ENCODE measurements around the gene TRIM6.
"Not testable (repeated sequence)": the region's sequence is repeated elsewhere in the genome, so short reads cannot be mapped to it uniquely, and the experiment has no call there.

Gene TRIM6

GRCh38 chr11:5631969-5632635 lies 35.7 kb downstream of the TRIM6 start:
- no peaks in the 10 kb centered on the region for H3K27me3 ChIP-seq (ENCODE audit: control insufficient read depth, insufficient read depth, low read length)

DNA sequence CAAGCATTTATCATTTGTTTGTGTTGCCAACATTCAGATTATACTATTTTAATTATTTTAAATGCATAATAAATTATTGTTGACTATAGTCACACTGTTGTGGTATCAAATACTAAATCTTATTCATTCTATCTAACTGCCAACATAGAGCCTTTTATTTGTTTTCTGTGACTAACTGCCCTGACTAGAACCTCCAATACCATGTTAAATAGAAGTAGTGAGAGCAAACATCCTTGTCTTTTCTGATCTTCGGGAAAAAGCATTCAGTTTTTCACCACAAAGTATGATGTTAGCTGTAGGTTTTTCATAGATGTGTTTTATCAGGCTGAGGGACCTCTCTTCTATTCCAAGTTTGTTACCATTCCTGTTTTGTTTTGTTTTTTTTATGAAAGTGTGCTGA lies 43.5 kb downstream of the TRIM6 start:
- Histone ChIP-seq H3K36me3 (ENCODE audit: control insufficient read depth, insufficient read depth, low read length) (no peaks in the 10 kb centered on the region), H3K79me2 (no peaks in the 10 kb centered on the region), H3K27ac (no peak overlapping the region), H3K9ac (no peak overlapping the region), H3K9me3 (ENCODE audit: control insufficient read depth, low read length) (no peaks in the 10 kb centered on the region), H3K4me2 (ENCODE audit: low read length) (no peak overlapping the region), H3K4me3 (ENCODE audit: low read depth, low read length) (no peak overlapping the region), H3K27me3 (ENCODE audit: control insufficient read depth, insufficient read depth, low read length) (no peaks in the 10 kb centered on the region), H3K4me1 (no peaks in the 10 kb centered on the region), H2AFZ (no peak overlapping the region)
- TF ChIP-seq, protein P1, sequence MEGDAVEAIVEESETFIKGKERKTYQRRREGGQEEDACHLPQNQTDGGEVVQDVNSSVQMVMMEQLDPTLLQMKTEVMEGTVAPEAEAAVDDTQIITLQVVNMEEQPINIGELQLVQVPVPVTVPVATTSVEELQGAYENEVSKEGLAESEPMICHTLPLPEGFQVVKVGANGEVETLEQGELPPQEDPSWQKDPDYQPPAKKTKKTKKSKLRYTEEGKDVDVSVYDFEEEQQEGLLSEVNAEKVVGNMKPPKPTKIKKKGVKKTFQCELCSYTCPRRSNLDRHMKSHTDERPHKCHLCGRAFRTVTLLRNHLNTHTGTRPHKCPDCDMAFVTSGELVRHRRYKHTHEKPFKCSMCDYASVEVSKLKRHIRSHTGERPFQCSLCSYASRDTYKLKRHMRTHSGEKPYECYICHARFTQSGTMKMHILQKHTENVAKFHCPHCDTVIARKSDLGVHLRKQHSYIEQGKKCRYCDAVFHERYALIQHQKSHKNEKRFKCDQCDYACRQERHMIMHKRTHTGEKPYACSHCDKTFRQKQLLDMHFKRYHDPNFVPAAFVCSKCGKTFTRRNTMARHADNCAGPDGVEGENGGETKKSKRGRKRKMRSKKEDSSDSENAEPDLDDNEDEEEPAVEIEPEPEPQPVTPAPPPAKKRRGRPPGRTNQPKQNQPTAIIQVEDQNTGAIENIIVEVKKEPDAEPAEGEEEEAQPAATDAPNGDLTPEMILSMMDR (IDR thresholded peaks at IDR 0.05) = no peak

More at GRCh38 chr11:5631969-5632635, 35.7 kb downstream of the TRIM6 start:
- H3K4me2 ChIP-seq (ENCODE audit: low read length) = no peak overlapping the region
- H2AFZ ChIP-seq = no peak overlapping the region
- no peaks in the 10 kb centered on the region for H3K36me3 ChIP-seq (ENCODE audit: control insufficient read depth, insufficient read depth, low read length)
- no peak overlapping the region for H3K9ac ChIP-seq
- H3K79me2 ChIP-seq = no peaks in the 10 kb centered on the region
- H3K4me1 ChIP-seq = no peaks in the 10 kb centered on the region
- H3K9me3 ChIP-seq (ENCODE audit: control insufficient read depth, low read length) = no peaks in the 10 kb centered on the region
- H3K27ac ChIP-seq = no peak overlapping the region
- TF ChIP-seq, protein P1 (IDR thresholded peaks at IDR 0.05) = no peak
- H3K4me3 ChIP-seq (ENCODE audit: low read depth, low read length) = no peak overlapping the region

DNA sequence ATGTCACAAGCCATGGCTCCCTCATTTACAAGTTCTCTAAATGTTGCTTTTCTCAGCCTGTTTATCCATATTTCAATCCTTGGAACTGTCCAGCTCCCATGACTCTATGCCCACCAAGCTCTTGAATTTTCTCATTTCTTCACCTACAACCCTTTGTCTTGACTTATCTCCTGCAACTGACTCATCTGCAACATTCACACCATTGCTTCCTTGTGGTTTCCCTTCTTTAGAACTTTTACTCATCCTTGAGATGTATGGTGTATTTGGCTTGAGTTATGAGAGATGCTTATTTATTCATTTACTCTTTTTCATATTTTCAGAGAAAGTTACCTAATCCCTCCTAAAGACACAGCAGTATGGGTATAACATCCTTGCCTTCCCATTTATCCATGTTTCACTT lies 47.1 kb downstream of the TRIM6 start:
- no peaks in the 10 kb centered on the region for H3K36me3 ChIP-seq (ENCODE audit: control insufficient read depth, insufficient read depth, low read length)
- TF ChIP-seq, protein P1 (IDR thresholded peaks at IDR 0.05) = no peak

GRCh38 chr11:5646139-5646538 lies 49.7 kb downstream of the TRIM6 start:
- Histone ChIP-seq H3K36me3 (ENCODE audit: control insufficient read depth, insufficient read depth, low read length) (no peaks in the 10 kb centered on the region), H3K4me3 (ENCODE audit: low read depth, low read length) (no peak overlapping the region), H3K27me3 (ENCODE audit: control insufficient read depth, insufficient read depth, low read length) (no peaks in the 10 kb centered on the region), H3K79me2 (no peaks in the 10 kb centered on the region), H3K9ac (no peak overlapping the region), H3K27ac (no peak overlapping the region), H3K9me3 (ENCODE audit: control insufficient read depth, low read length) (no peaks in the 10 kb centered on the region), H3K4me1 (no peaks in the 10 kb centered on the region), H2AFZ (no peak overlapping the region), H3K4me2 (ENCODE audit: low read length) (no peak overlapping the region)
- TF ChIP-seq, protein P1 (IDR thresholded peaks at IDR 0.05) = no peak

More for the DNA sequence above, 47.1 kb downstream of the TRIM6 start:
- Histone ChIP-seq H3K4me2 (ENCODE audit: low read length) (no peak overlapping the region), H3K9ac (no peak overlapping the region), H2AFZ (no peak overlapping the region), H3K27me3 (ENCODE audit: control insufficient read depth, insufficient read depth, low read length) (no peaks in the 10 kb centered on the region), H3K27ac (no peak overlapping the region), H3K9me3 (ENCODE audit: control insufficient read depth, low read length) (no peaks in the 10 kb centered on the region), H3K4me3 (ENCODE audit: low read depth, low read length) (no peak overlapping the region), H3K4me1 (no peaks in the 10 kb centered on the region), H3K79me2 (no peaks in the 10 kb centered on the region)

DNA sequence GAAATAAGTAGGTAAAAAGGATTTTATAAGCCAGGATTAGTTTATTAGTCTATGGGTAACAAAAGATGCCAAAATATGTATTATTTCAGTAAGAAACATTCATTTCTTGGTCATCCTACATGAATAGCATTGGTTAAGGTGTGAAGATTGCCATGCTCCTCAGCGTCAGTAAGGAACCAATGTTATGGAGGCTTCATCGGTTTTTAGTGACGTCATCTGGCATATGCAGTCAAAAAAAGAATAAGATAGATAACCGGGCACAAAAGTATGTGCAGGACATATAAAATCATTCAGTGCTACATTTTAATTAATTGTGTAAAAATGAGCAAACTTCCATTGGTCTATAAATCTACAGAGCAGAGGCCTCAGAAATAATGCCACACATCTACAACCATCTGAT lies 59.0 kb downstream of the TRIM6 start:
- H3K79me2 ChIP-seq = no peaks in the 10 kb centered on the region
- no peak overlapping the region for H3K4me3 ChIP-seq (ENCODE audit: low read depth, low read length)
- no peak overlapping the region for H3K4me2 ChIP-seq (ENCODE audit: low read length)
- H2AFZ ChIP-seq = no peak overlapping the region
- H3K4me1 ChIP-seq = no peaks in the 10 kb centered on the region
- H3K27ac ChIP-seq = no peak overlapping the region
- H3K9ac ChIP-seq = no peak overlapping the region
- H3K36me3 ChIP-seq (ENCODE audit: control insufficient read depth, insufficient read depth, low read length) = no peaks in the 10 kb centered on the region
- no peaks in the 10 kb centered on the region for H3K9me3 ChIP-seq (ENCODE audit: control insufficient read depth, low read length)
- no peaks in the 10 kb centered on the region for H3K27me3 ChIP-seq (ENCODE audit: control insufficient read depth, insufficient read depth, low read length)
- TF ChIP-seq, protein P1 (IDR thresholded peaks at IDR 0.05) = no peak

- not testable (repeated sequence) for H3K36me3 ChIP-seq (ENCODE audit: control insufficient read depth, insufficient read depth, low read length); H3K27me3 ChIP-seq (ENCODE audit: control insufficient read depth, insufficient read depth, low read length); H3K9me3 ChIP-seq (ENCODE audit: control insufficient read depth, low read length); H3K9ac ChIP-seq; H2AFZ ChIP-seq; H3K4me2 ChIP-seq (ENCODE audit: low read length); H3K27ac ChIP-seq; H3K4me1 ChIP-seq; H3K4me3 ChIP-seq (ENCODE audit: low read depth, low read length); H3K79me2 ChIP-seq
Observed at GRCh38 chr11:5656956-5657355, 60.5 kb downstream of the TRIM6 start.

Data from parathyroid adenoma (tissue), 2 donors.